ENCODE data around the gene OR1N1. TPM values are rescaled to one million over a fixed set of nuclear protein-coding genes. Genes with fewer than 3 reads are reported as not detected.

Gene OR1N1
- total RNA-seq (not detected), polyA plus RNA-seq (not detected)

- Histone ChIP-seq H3K4me3 (no peak within 1 kb of the TSS), H3K27ac (no peak within 1 kb of the TSS), H3K27me3 (peaks cover 0 to 4% (median 0%) of the 10 kb centered on the region in 4 donors), H3K9me3 (no peaks in the 10 kb centered on the region), H3K36me3 (no peaks in the 10 kb centered on the region), H3K4me1 (no peaks in the 10 kb centered on the region)
- 78 to 80% methylated on average over 3 of the region's 3 CpGs for WGBS, 2 donors
- TF ChIP-seq CTCF (IDR thresholded peaks at IDR 0.05): no peak
- ATAC-seq: no peak
- no peak for DNase-seq
- no peak for FAIRE-seq
- intact Hi-C loops (cut with DNase I): no loop called here
These were observed at the start of gene OR1N1 for GRCh38 chr9:122527193-122527592. TSS of gene OR1N1 (minus strand) at chr9:122527293. CDS start at chr9:122527293, 0 bp downstream.

DNA sequence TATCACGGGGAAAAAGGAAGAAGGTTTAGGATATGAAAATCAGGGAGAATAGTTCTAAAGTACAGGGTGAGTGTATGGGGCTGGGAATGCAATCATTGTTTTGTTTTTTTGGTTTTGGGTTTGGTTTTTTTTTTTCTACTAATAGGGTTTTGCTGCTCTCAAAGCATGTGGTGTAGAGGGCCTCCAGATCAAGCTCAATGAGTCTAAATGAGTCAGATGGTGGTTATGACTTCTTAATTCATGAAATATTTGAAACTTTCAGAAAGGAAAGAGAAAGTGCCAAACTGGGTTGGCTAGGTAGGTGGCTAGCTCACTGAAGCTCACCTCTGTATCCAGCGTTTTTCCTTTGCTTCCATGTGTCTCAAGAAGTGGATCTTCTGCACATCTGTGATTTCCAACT is 45.4 kb upstream of the OR1N1 start:
- intact Hi-C loops (cut with DNase I): no loop called here
- FAIRE-seq: no peak

DNA sequence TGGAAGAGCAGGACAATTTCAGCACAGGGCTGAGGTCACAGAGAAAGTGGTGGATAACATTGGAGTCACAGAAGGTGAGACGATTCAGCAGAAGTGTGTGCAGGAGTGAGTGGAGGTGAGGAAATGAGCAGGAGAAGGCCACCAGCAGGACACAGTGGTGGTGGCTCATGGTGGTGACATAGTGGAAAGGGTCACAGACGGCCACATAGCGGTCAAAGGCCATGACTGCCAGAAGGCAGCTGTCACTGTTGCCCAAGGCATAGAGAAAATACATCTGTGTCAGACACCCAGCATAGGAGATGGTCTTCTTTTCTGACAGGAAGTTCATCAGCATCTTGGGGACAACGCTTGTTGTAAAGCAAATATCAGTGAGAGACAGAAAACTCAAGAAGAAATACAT is 40.8 kb upstream of the OR1N1 start:
- no peak overlapping the region for H3K27ac ChIP-seq
- no peaks in the 10 kb centered on the region for H3K9me3 ChIP-seq
- WGBS, 2 donors: 73 to 87% methylated on average over 4 of the region's 4 CpGs
- no peaks in the 10 kb centered on the region for H3K4me1 ChIP-seq
- DNase-seq (no peak), ATAC-seq (no peak), FAIRE-seq (no peak)
- no peak overlapping the region for H3K4me3 ChIP-seq
- no peaks in the 10 kb centered on the region for H3K36me3 ChIP-seq
- intact Hi-C loops (cut with DNase I): no loop called here
- no peaks in the 10 kb centered on the region for H3K27me3 ChIP-seq
- no peak for TF ChIP-seq CTCF (IDR thresholded peaks at IDR 0.05)

More for the DNA sequence above, 45.4 kb upstream of the OR1N1 start:
- DNase-seq: no peak
- H3K27ac ChIP-seq: no peak overlapping the region
- H3K4me3 ChIP-seq: no peak overlapping the region
- no peaks in the 10 kb centered on the region for H3K27me3 ChIP-seq
- TF ChIP-seq CTCF (IDR thresholded peaks at IDR 0.05): no peak
- 38 to 73% methylated on average over 2 of the region's 2 CpGs for WGBS, 2 donors
- H3K36me3 ChIP-seq: no peaks in the 10 kb centered on the region
- H3K4me1 ChIP-seq: no peaks in the 10 kb centered on the region
- no peak for ATAC-seq
- no peaks in the 10 kb centered on the region for H3K9me3 ChIP-seq

DNA sequence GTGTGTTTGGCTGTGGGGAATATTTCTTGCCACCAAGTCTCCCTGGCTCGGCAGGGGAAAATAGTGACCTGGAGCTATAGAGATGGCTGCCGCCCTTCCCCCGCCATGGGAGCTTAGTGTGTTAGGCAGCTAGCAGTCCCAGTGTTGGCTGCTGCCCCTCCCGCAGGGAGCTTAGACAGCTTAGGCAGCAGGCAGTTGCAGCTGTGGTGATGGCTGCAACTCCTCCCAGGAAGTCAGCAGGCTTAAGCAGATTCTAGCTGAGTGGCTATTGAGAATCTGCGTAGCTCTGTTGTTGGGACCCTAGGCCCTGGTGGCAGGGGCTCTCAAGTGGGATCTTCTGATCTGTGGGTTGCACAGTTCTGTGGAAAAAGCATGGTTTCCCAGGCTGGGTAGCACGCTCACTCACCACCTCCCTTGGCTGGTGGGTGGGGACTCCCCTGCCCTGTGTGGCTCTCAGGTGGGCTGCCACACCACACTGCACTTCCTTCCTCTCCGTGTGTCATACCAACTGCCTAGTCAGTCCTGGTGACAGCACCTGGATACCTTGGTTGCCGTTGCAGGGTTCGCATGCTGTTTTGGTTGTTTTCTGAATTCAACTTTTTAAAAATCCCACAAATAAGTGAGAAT is 35.2 kb upstream of the OR1N1 start:
- H3K27ac ChIP-seq: no peak overlapping the region
- FAIRE-seq (no peak), ATAC-seq (no peak), DNase-seq (no peak)
- H3K4me1 ChIP-seq: no peaks in the 10 kb centered on the region
- no peak for TF ChIP-seq CTCF (IDR thresholded peaks at IDR 0.05)
- H3K9me3 ChIP-seq: no peaks in the 10 kb centered on the region
- no peaks in the 10 kb centered on the region for H3K27me3 ChIP-seq
- WGBS, 2 donors: 33 to 39% methylated on average over 9 of the region's 9 CpGs
- intact Hi-C loops (cut with DNase I): no loop called here
- H3K36me3 ChIP-seq: no peaks in the 10 kb centered on the region
- H3K4me3 ChIP-seq: no peak overlapping the region

- FAIRE-seq (no peak), ATAC-seq (no peak), DNase-seq (no peak)
- Histone ChIP-seq H3K36me3 (no peaks in the 10 kb centered on the region), H3K9me3 (no peaks in the 10 kb centered on the region), H3K27ac (no peak overlapping the region), H3K4me1 (no peaks in the 10 kb centered on the region), H3K4me3 (no peak overlapping the region), H3K27me3 (no peaks in the 10 kb centered on the region)
- 59 to 67% methylated on average over 4 of the region's 4 CpGs for WGBS, 2 donors
- no peak for TF ChIP-seq CTCF (IDR thresholded peaks at IDR 0.05)
- intact Hi-C loops (cut with DNase I): no loop called here
These were observed 34.4 kb upstream of the OR1N1 start for GRCh38 chr9:122561446-122561845.
